Epidermal melanocyte (primary cell): ENCODE data around the gene HABP2.

ENCODE experiments used
- DNase-seq: peaks from one replicate; pipeline ENCODE4 v3.0.0; 2011; ENCODE audit warnings: low spot score; ENCODE audit not compliant: insufficient read length

Gene HABP2

GRCh38 chr10:113525713-113526112, 27.1 kb upstream of the HABP2 start:
- DNase-seq: no peak

GRCh38 chr10:113527211-113527906, 25.5 kb upstream of the HABP2 start:
- no peak for DNase-seq

GRCh38 chr10:113528876-113529275, 24.0 kb upstream of the HABP2 start:
- DNase-seq: no peak

- DNase-seq: no peak
These were observed 23.3 kb upstream of the HABP2 start for GRCh38 chr10:113529575-113529974.

- no peak for DNase-seq
These were observed 22.4 kb upstream of the HABP2 start for GRCh38 chr10:113530476-113530875.

- no peak for DNase-seq
These were observed 20.1 kb upstream of the HABP2 start for GRCh38 chr10:113532724-113533123.

- no peak for DNase-seq
These were observed 19.1 kb upstream of the HABP2 start for GRCh38 chr10:113533801-113534200.

GRCh38 chr10:113534423-113534822, 18.4 kb upstream of the HABP2 start:
- no peak for DNase-seq

GRCh38 chr10:113537672-113538071, 15.2 kb upstream of the HABP2 start:
- DNase-seq: no peak

GRCh38 chr10:113538151-113538550, 14.7 kb upstream of the HABP2 start:
- DNase-seq: no peak

GRCh38 chr10:113539789-113540188, 13.1 kb upstream of the HABP2 start:
- no peak for DNase-seq

- DNase-seq: no peak
These were observed 11.9 kb upstream of the HABP2 start for GRCh38 chr10:113540845-113541548.

GRCh38 chr10:113541549-113541927, 11.3 kb upstream of the HABP2 start:
- DNase-seq: no peak

- no peak for DNase-seq
These were observed 9.5 kb upstream of the HABP2 start for GRCh38 chr10:113543107-113543955.

- no peak for DNase-seq
These were observed 8.5 kb upstream of the HABP2 start for GRCh38 chr10:113544392-113544791.

- no peak for DNase-seq
These were observed 5.4 kb upstream of the HABP2 start for GRCh38 chr10:113547426-113547825.

- DNase-seq: no peak
These were observed 3.0 kb upstream of the HABP2 start for GRCh38 chr10:113549856-113550255.

- no peak for DNase-seq
These were observed 2.5 kb upstream of the HABP2 start for GRCh38 chr10:113550365-113550764.

GRCh38 chr10:113552014-113552413, 839 bp upstream of the HABP2 start:
- DNase-seq: no peak

GRCh38 chr10:113553149-113553548, 296 bp downstream of the HABP2 start:
- no peak for DNase-seq

- DNase-seq: no peak
These were observed 1.4 kb downstream of the HABP2 start for GRCh38 chr10:113554214-113554613.

GRCh38 chr10:113555245-113555644, 2.4 kb downstream of the HABP2 start:
- DNase-seq: no peak
